OCI-LY7 (cell line): ENCODE measurements around the gene DNAH5.

Experiments used
- EZH2phosphoT487 ChIP-seq: fragments of 200-600 bp; sonication (generic); IDR thresholded peaks from 2 replicates; pipeline ENCODE4 v1.6.1; 2018; ENCODE audit warnings: low read depth, borderline replicate concordance, mild to moderate bottlenecking, mixed run types, antibody characterized with exemption, low read length, moderate library complexity, mixed read lengths
- TF ChIP-seq, protein P1 (sequence below): fragments of 200-600 bp; sonication (generic); conservative IDR thresholded peaks from 2 replicates; pipeline ENCODE4 v1.5.1; 2014; ENCODE audit warnings: mild to moderate bottlenecking, antibody characterized with exemption, low read length, moderate library complexity, mixed read lengths

DNA sequence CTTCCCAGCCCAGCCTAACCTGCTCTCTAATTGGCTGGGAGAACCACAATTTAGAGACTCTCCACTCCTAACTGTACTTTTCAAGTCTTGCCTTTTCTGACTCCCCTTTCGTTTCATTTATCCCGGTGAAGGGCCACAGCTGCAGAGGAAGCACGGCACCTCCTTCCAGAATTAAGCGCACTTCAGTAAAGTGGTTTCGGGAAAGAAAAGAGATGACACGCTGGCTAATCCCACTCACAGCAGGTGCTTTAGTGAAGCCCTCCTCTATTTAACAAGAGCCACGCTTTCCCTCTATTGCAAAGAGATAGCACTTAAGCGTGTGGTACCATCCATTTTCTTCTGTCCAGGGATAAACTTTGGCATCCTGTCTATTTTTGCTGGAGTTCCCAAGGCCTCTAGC is 4.8 kb downstream of the DNAH5 start:
- TF ChIP-seq, protein P1, sequence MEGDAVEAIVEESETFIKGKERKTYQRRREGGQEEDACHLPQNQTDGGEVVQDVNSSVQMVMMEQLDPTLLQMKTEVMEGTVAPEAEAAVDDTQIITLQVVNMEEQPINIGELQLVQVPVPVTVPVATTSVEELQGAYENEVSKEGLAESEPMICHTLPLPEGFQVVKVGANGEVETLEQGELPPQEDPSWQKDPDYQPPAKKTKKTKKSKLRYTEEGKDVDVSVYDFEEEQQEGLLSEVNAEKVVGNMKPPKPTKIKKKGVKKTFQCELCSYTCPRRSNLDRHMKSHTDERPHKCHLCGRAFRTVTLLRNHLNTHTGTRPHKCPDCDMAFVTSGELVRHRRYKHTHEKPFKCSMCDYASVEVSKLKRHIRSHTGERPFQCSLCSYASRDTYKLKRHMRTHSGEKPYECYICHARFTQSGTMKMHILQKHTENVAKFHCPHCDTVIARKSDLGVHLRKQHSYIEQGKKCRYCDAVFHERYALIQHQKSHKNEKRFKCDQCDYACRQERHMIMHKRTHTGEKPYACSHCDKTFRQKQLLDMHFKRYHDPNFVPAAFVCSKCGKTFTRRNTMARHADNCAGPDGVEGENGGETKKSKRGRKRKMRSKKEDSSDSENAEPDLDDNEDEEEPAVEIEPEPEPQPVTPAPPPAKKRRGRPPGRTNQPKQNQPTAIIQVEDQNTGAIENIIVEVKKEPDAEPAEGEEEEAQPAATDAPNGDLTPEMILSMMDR, result no peak
- TF ChIP-seq EZH2phosphoT487, result no peak
